SK-N-SH treated with all-trans-retinoic acid at 6 μM for 48 hours (cell line): ENCODE data around the gene SNRK.

ENCODE experiments used
- ATAC-seq: fragments of 200-7000 bp; cut with Tn5 transposase; 3 replicates; pipeline ENCODE4 v1.9.1; 2020; ENCODE audit warnings: mild to moderate bottlenecking, moderate library complexity
- ARNTL ChIP-seq: fragments of 450-650 bp; formaldehyde crosslinking; IDR thresholded peaks from 2 replicates; pipeline ENCODE4 v1.5.0; 2020; ENCODE audit warnings: low read depth, mild to moderate bottlenecking, moderate library complexity, borderline replicate concordance
- BACH2 ChIP-seq: fragments of 250-450 bp; sonication (Bioruptor Pico); IDR thresholded peaks from 2 replicates; pipeline ENCODE4 v1.9.0; 2021; ENCODE audit warnings: mild to moderate bottlenecking, borderline replicate concordance
- CSDC2 ChIP-seq: fragments of 250-450 bp; sonication (Bioruptor Pico); IDR thresholded peaks from 2 replicates; pipeline ENCODE4 v1.5.0; 2020; ENCODE audit warnings: mild to moderate bottlenecking, moderate library complexity
- ESRRG ChIP-seq: fragments of 250-450 bp; sonication (Bioruptor Pico); IDR thresholded peaks from 2 replicates; pipeline ENCODE4 v1.6.1; 2021; ENCODE audit warnings: mild to moderate bottlenecking
- GLIS3 ChIP-seq: fragments of 250-450 bp; sonication (Bioruptor Pico); IDR thresholded peaks from 2 replicates; pipeline ENCODE4 v1.5.0; 2020; ENCODE audit warnings: mild to moderate bottlenecking, moderate library complexity
- OSR1 ChIP-seq: fragments of 250-450 bp; sonication (Bioruptor Pico); IDR thresholded peaks from 2 replicates; pipeline ENCODE4 v1.8.0; 2022; ENCODE audit warnings: moderate library complexity, mild to moderate bottlenecking, inconsistent platforms
- RARB ChIP-seq: fragments of 250-450 bp; sonication (Bioruptor Pico); IDR thresholded peaks from 2 replicates; pipeline ENCODE4 v1.8.0; 2021; ENCODE audit warnings: mild to moderate bottlenecking, moderate library complexity
- SNAI2 ChIP-seq: fragments of 250-450 bp; sonication (Bioruptor Pico); IDR thresholded peaks from 2 replicates; pipeline ENCODE4 v1.5.0; 2020; ENCODE audit warnings: mild to moderate bottlenecking, moderate library complexity
- TCF4 ChIP-seq: fragments of 250-450 bp; sonication (Bioruptor Pico); IDR thresholded peaks from 2 replicates; pipeline ENCODE4 v1.8.0; 2021; ENCODE audit warnings: mild to moderate bottlenecking, moderate library complexity, borderline replicate concordance
- TOX ChIP-seq: fragments of 250-450 bp; sonication (Bioruptor Pico); IDR thresholded peaks from 2 replicates; pipeline ENCODE4 v1.8.0; 2021; ENCODE audit warnings: mild to moderate bottlenecking, moderate library complexity, borderline replicate concordance
- ZC3H10 ChIP-seq: fragments of 250-450 bp; sonication (Bioruptor Pico); IDR thresholded peaks from 2 replicates; pipeline ENCODE4 v1.5.1; 2021; ENCODE audit warnings: mild to moderate bottlenecking, moderate library complexity
- ZFP3 ChIP-seq: fragments of 250-450 bp; sonication (Bioruptor Pico); IDR thresholded peaks from 2 replicates; pipeline ENCODE4 v1.5.0; 2020; ENCODE audit warnings: mild to moderate bottlenecking, moderate library complexity
- ZFP30 ChIP-seq: fragments of 450-650 bp; formaldehyde crosslinking; IDR thresholded peaks from 2 replicates; pipeline ENCODE4 v1.5.0; 2022; ENCODE audit warnings: mild to moderate bottlenecking, moderate library complexity
- ZNF565 ChIP-seq: fragments of 450-650 bp; formaldehyde crosslinking; conservative IDR thresholded peaks from 2 replicates; pipeline ENCODE4 v1.5.0; 2020; ENCODE audit warnings: low read depth, mild to moderate bottlenecking, moderate library complexity
- ZNF8 ChIP-seq: fragments of 450-650 bp; formaldehyde crosslinking; IDR thresholded peaks from 2 replicates; pipeline ENCODE4 v1.5.0; 2020; ENCODE audit warnings: mild to moderate bottlenecking, moderate library complexity
- TF ChIP-seq, protein P1 (sequence below): fragments of 250-450 bp; sonication (Bioruptor Pico); IDR thresholded peaks from 2 replicates; pipeline ENCODE4 v1.5.0; 2020; ENCODE audit warnings: mild to moderate bottlenecking, moderate library complexity
- TF ChIP-seq, protein P2 (sequence below): fragments of 250-450 bp; sonication (Bioruptor Pico); IDR thresholded peaks from 2 replicates; pipeline ENCODE4 v1.8.0; 2020; ENCODE audit warnings: mild to moderate bottlenecking, moderate library complexity, borderline replicate concordance
- TF ChIP-seq, protein P3 (sequence below): fragments of 250-450 bp; sonication (Bioruptor Pico); IDR thresholded peaks from 2 replicates; pipeline ENCODE4 v1.8.0; 2021; ENCODE audit warnings: low read depth, mild to moderate bottlenecking, moderate library complexity, borderline replicate concordance
- TF ChIP-seq, protein P4 (sequence below): fragments of 250-450 bp; sonication (Bioruptor Pico); IDR thresholded peaks from 2 replicates; pipeline ENCODE4 v1.5.1; 2020; ENCODE audit warnings: low read depth, mild to moderate bottlenecking, moderate library complexity

The SNRK gene

GRCh38 chr3:43327582-43327979 lies 41.2 kb downstream of the SNRK start (continued):
- TF ChIP-seq, protein P1, sequence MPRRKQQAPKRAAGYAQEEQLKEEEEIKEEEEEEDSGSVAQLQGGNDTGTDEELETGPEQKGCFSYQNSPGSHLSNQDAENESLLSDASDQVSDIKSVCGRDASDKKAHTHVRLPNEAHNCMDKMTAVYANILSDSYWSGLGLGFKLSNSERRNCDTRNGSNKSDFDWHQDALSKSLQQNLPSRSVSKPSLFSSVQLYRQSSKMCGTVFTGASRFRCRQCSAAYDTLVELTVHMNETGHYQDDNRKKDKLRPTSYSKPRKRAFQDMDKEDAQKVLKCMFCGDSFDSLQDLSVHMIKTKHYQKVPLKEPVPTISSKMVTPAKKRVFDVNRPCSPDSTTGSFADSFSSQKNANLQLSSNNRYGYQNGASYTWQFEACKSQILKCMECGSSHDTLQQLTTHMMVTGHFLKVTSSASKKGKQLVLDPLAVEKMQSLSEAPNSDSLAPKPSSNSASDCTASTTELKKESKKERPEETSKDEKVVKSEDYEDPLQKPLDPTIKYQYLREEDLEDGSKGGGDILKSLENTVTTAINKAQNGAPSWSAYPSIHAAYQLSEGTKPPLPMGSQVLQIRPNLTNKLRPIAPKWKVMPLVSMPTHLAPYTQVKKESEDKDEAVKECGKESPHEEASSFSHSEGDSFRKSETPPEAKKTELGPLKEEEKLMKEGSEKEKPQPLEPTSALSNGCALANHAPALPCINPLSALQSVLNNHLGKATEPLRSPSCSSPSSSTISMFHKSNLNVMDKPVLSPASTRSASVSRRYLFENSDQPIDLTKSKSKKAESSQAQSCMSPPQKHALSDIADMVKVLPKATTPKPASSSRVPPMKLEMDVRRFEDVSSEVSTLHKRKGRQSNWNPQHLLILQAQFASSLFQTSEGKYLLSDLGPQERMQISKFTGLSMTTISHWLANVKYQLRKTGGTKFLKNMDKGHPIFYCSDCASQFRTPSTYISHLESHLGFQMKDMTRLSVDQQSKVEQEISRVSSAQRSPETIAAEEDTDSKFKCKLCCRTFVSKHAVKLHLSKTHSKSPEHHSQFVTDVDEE (CRISPR knock-in tag) = no peak
- TF ChIP-seq OSR1 (CRISPR knock-in tag) (no peak), ZC3H10 (CRISPR knock-in tag) (no peak), BACH2 (CRISPR knock-in tag) (no peak)

DNA sequence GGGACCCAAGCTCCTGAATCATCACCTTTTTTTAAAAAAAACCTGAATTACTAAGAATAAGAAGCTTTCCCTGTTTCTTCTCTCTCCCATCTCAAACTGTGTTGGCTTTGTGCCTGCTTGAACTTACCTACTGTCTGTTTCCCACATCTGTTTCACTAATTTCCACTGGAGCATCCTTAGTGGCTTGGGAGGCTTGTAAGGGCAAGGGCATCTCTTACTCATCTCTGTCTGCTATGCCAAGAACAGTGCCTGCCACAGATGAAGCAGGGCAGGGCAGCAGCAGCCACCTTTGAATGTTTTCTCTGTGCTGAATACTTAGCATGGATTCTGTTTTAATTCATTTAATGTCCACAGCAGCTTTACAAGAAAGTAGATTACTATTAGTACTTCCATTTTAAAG lies 42.3 kb downstream of the SNRK start:
- 0 out of 3 replicates have a peak, but pooled peaks have one; percentile 21 for ATAC-seq
- TF ChIP-seq, protein P2, sequence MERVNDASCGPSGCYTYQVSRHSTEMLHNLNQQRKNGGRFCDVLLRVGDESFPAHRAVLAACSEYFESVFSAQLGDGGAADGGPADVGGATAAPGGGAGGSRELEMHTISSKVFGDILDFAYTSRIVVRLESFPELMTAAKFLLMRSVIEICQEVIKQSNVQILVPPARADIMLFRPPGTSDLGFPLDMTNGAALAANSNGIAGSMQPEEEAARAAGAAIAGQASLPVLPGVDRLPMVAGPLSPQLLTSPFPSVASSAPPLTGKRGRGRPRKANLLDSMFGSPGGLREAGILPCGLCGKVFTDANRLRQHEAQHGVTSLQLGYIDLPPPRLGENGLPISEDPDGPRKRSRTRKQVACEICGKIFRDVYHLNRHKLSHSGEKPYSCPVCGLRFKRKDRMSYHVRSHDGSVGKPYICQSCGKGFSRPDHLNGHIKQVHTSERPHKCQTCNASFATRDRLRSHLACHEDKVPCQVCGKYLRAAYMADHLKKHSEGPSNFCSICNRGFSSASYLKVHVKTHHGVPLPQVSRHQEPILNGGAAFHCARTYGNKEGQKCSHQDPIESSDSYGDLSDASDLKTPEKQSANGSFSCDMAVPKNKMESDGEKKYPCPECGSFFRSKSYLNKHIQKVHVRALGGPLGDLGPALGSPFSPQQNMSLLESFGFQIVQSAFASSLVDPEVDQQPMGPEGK (CRISPR knock-in tag) = no peak
- TF ChIP-seq ARNTL (CRISPR knock-in tag) = no peak
- TF ChIP-seq, protein P3, sequence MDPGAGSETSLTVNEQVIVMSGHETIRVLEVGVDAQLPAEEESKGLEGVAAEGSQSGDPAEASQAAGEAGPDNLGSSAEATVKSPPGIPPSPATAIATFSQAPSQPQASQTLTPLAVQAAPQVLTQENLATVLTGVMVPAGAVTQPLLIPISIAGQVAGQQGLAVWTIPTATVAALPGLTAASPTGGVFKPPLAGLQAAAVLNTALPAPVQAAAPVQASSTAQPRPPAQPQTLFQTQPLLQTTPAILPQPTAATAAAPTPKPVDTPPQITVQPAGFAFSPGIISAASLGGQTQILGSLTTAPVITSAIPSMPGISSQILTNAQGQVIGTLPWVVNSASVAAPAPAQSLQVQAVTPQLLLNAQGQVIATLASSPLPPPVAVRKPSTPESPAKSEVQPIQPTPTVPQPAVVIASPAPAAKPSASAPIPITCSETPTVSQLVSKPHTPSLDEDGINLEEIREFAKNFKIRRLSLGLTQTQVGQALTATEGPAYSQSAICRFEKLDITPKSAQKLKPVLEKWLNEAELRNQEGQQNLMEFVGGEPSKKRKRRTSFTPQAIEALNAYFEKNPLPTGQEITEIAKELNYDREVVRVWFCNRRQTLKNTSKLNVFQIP = no peak
- TF ChIP-seq ZFP3 (CRISPR knock-in tag) = no peak
- TF ChIP-seq, protein P1 (CRISPR knock-in tag) = no peak
- TF ChIP-seq RARB = no peak
- TF ChIP-seq BACH2 (CRISPR knock-in tag) = no peak
- no peak for TF ChIP-seq ZNF8
- TF ChIP-seq CSDC2 (CRISPR knock-in tag) = no peak
- TF ChIP-seq ZFP30 (CRISPR knock-in tag) = no peak
- no peak for TF ChIP-seq ZNF565 (CRISPR knock-in tag)
- no peak for TF ChIP-seq TOX (CRISPR knock-in tag)
- TF ChIP-seq, protein P4, sequence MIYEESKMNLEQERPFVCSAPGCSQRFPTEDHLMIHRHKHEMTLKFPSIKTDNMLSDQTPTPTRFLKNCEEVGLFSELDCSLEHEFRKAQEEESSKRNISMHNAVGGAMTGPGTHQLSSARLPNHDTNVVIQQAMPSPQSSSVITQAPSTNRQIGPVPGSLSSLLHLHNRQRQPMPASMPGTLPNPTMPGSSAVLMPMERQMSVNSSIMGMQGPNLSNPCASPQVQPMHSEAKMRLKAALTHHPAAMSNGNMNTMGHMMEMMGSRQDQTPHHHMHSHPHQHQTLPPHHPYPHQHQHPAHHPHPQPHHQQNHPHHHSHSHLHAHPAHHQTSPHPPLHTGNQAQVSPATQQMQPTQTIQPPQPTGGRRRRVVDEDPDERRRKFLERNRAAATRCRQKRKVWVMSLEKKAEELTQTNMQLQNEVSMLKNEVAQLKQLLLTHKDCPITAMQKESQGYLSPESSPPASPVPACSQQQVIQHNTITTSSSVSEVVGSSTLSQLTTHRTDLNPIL (CRISPR knock-in tag) = no peak

DNA sequence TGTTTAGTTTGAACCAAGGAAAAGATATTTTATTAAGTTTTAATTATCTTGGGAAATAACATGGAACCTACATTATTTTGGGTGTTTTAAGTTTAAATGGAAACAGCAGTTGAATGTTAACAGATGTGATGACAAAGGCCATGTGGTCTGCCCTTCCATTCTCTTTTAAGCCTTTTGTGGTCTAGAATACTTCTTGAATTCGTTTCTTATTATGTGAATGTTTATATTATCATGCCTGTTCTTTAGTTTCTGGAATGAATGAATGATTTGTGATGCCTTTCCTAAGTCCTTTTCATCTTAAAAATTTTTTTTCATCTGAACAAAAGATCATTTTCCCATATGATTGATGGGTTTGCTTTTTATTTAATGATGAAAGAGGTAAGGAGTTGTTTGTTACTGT lies 44.6 kb downstream of the SNRK start:
- TF ChIP-seq ZNF8 (no peak), CSDC2 (CRISPR knock-in tag) (no peak), GLIS3 (CRISPR knock-in tag) (no peak), SNAI2 (CRISPR knock-in tag) (no peak), BACH2 (CRISPR knock-in tag) (no peak), TCF4 (CRISPR knock-in tag) (no peak), ESRRG (CRISPR knock-in tag) (no peak)
- TF ChIP-seq, protein P3 = no peak
- TF ChIP-seq, protein P2 (CRISPR knock-in tag) = no peak
- no peak for ATAC-seq
